Measurements from ENCODE around the gene TROAP.

GRCh38 chr12:49377386-49377785 lies 54.3 kb downstream of the TROAP start:
- no peak for TF ChIP-seq EZH2phosphoT487 (IDR thresholded peaks at IDR 0.05; ENCODE audit: borderline replicate concordance, low read depth, low read length)
- TF ChIP-seq CTCF (conservative IDR thresholded peaks at IDR 0.05; ENCODE audit: low read length) = no peak

Measured in OCI-LY7 (cell line).